Myocyte (in vitro differentiated cells): ENCODE results near the gene UCN. TPM values are rescaled to one million over a fixed set of nuclear protein-coding genes. Genes with fewer than 3 reads are reported as not detected.
A peak's percentile ranks its signal among the peaks of the same experiment; 100 is the strongest.
"Not testable (repeated sequence)": the region's sequence is repeated elsewhere in the genome, so short reads cannot be mapped to it uniquely, and the experiment has no call there.

Experiments
- DNase-seq: peaks from one replicate; pipeline ENCODE4 v3.0.0-alpha.2; 2012; ENCODE audit warnings: low read depth
- total RNA-seq: library from RNA; depleted of rRNA; stranded (reverse); fragments of >200 nt; gene quantifications from 2 replicates; pipeline ENCODE4 v1.2.3, GENCODE V29; 2014

UCN gene
- total RNA-seq, 1 donor from 2014 or later = 2.4 TPM

DNA sequence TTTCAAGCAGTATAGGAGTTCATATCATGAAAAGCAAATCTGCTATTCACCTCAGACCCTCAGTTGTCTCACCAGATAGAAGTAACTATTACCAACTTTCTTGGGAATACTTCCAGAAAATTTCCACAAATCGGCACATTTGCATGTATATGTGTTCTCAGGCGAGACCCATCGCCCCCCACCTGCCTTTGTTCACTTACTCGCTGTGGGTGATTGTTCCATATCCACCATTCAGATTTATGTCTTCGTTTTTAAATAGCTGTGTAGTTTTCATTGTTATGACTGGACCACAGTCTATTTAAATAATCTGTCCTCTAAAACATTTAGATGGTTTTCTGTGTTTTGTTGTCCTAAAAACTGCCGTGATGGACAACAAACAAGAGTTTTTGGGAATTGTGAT, 22.8 kb downstream of the UCN start:
- DNase-seq = no peak

DNA sequence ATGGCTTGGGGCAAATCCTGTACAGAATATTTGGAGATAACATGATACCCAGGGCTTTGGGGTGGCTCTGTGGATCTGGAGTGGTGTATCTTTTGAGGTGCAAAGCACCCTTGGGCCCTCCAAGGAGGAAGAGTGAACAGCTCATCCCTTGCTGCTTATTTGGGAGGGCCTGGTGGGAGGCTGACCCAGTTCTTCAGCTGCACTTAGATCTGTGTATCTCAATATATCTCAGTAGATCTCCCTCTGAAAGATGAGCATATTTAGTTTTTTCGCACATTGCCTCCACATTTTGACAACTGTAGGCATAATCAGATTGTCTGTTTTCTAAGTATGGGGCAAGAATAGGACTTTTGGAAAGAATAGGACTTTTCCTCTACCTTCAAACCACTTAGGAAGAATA, 23.2 kb downstream of the UCN start:
- DNase-seq = no peak

DNA sequence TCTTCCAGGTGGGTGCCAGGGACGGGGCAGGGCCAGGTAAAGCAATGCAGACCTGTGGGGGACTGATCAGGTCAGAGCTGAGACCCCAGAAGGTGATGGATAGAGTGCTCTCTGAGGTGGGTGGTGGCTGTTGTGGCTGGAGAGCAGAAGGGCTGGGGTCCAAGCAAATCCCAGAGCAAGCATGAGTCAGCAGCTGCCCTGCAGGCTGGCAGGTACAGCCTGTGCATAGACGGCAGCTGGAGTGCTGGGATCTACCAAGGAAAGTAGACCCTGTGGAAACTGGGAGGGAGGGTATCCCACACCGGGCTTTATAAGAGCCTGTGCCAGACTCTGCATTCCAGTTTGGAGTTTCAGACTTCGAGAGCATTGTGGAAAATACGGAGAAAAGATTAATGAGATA, 25.4 kb downstream of the UCN start:
- DNase-seq = peak; percentile 72

DNA sequence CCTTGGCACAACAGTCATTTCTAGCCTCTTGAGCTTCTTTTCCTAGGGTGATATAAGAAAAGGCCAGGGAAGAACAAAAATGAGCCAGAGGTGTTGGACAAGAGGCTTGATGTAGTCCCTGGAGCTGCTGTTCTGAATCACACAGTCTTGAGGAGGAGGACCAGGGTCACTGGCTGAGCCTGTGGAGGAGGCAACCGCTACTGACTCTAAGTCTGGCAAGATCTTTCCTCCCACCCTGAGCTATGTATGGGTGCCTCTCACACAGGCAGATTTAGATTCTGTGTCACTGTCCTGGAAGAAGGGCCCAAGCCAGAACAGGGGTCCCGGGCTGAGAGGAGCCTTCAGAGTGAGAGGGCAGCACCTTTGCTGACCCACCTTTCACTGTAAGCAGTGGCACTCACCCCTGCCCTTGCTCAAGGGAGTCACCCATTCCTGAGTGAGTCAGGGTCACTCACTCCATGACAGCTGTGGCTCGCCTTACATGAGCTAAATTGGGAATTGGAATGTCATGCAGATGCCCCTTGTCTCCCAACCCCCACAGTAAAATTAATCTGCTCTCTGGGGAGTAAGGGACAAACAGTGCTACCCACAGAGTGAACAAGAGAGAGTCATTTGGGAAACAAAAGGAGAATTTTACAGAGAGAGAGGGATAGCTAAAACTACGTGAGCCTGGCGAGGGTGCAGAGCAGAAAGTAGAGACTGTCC, 26.2 kb downstream of the UCN start, which contains the start of gene TRIM54:
TRIM54 (plus strand) TSS at position 575 of the 705 bp plus-strand sequence. CDS start 303 bp downstream, outside the sequence.
- DNase-seq = peak; percentile 97

DNA sequence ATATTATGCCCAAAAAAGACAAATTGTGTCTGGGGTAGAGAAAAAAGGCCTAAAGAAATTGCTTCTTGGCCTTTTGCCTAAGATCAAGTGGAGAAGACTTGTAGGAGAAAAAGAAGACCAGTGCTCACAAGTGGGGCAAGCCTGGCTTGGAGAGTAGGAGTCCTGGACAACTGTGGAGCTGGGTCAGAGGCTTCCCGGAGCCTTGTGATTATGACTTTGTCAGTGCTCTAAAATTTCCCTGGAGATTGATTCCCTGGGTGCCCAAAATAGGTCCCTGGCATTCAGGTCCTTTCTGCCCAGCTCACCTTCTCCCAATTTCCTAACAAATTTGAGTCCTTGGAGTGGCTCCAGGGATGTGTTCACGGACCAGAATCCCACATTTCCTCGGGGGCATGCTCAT, 26.8 kb downstream of the UCN start:
- peak; percentile 70 for DNase-seq

DNA sequence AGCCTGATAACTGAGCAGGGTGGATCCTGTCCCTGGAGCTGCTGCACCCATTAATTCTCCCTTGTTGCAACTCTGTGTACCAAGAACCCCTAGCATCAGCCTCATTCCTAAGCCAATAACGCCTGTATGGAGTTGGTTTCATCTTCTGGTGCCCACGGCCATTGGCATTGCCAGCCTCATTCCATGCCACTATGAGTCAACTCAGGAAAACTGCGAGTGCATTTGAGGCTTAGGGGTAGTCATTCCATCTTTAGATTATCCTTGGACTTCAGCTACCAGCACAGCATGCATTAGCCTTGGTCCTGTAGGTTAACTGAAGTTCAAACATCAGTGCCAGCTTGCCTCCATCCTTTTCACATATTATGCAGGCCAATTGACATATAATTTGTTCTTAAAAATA, 27.4 kb downstream of the UCN start:
- DNase-seq = peak; percentile 30

DNA sequence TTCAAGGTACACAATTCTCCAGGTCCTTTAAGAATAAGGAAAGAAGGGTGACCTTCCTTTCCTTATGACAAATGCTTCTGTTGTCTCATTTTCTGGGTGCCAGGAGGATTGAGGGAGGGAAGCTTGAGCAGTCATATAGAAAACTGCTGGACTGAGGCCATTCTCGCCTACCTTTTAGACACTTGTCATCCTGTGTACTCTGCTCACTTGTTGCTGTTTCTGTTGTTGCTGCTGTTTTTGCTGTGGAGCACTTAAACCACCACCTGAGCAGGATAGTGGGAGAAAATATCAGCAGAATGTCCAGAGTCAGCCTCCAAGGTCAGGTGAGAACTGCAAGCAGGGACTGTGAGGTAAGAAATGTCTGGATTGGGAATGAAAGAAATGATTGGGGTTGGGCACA, 30.2 kb downstream of the UCN start:
- DNase-seq = no peak

DNA sequence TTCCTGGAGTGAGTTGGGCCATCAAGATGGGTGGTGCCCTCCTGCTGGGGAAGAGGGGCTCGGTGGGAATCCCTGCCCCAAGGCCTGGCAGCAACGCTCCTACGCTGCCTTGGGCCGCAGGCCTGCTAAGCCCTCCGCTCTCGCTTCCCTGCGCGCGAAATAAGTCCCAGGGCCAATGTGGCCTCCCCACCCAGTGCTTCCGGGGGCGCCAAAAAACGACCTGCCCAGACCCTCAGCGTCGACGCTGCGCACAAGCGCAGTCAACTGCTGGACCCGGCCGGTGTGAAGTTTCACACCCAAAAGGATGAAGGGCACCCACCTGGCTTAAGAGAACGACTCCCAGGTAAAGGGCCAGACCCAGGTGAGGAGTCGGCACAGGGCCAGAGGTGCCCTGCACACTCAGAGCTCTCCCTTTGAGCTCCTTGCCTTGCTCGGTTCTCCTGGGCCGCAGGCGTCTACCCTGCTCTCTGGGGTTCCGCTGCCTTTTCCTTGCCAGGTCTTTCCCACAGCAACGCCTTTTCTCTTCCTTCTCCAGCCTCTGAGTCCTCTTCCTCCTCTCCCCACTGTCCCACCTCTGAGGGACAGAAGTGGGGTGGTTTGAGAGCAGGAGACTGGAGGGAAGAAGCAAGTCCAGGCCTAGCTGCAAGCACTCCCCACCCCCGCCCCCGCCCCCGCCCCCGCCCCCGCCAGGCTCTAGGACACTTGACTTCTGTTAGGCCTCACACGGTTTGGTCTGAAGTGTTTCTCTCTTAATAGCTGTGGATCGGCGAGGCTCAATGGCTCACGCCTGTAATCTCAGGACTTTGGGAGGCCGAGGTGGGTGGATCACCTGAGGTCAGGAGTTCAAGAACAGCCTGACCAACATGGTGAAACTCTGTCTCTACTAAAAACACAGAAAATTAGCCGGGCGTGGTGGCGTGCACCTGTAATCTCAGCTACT, 32.8 kb downstream of the UCN start, which contains the start of gene DNAJC5G:
DNAJC5G (plus strand) TSS at position 223 of the 940 bp plus-strand sequence. CDS start 1,296 bp downstream, outside the sequence.
- DNase-seq = no peak

DNA sequence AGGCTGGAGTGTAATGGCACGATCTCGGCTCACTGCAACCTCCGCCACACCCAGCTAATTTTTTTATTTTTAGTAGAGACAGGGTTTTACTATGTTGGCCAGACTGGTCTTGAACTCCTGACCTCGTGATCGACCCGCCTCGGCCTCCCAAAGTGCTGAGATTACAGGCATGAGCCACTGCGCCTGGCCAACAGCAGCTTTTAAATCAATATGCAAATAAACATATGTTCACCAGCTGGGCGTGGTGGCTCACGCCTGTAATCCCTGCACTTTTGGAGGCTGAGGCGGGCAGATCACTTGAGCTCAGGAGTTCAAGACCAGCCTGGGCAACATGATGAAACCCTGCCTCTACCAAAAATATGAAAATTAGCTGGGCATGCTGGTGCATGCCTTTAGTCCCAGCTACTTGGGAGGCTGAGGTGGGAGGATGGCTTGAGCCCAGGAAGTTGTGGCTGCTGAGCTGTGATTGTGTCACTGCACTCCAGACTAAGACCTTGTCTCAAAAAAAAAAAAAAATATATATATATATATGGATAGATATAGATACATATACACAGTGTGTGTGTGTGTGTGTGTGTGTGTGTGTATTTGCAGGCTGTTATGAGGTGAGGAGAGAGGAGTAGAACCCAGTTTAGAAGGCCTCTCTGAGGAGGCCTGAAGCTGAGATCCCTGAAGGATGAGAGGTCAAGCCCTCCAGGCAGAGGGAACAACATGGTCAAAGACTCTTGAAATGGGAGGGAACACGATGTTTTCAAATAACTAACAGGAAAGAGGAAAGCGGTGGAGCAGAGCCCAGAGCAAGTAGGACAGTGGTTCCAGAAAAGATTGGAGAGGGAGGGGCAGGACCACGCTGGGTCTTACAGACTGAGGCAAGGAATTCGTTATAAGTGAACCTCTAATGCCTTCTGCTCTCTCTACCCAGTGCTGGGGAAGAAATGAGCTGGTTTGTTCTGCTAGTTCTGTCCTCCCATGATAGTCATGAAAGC, 35.4 kb downstream of the UCN start:
- DNase-seq = not testable (repeated sequence)

DNA sequence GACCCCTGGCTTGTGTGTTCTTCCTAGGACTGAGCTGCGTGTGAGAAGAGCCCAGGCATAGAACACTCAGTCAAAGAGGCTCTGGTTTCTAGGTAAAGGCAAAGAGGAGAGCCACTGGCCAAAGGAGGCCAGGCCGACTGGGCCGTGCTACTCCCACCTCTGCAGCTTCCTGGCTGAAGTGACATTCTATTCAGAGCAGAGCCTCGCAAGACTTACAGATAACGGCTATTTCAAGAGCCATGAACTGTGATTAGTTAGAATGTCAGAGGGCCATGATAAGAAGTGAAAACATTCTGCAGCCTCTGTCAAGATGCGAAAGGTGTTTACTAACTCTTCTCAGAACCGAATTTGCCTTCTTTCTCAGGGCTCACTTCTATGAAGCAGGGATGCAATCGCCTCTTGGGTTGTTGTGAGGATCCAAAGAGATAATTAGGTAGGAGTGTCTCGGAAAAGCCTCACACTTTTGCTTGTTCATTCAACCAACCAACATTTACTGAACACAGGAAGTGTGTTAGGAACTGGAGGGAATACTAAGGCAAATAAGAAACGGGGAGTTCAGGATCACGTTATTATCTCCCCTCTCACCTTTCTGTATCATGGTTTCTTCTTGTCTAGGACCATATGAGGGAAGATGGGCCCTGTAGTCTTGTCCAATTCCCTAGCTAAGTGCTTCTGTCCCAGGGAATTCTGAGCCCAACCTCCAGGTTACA, 36.5 kb downstream of the UCN start:
- DNase-seq = no peak

DNA sequence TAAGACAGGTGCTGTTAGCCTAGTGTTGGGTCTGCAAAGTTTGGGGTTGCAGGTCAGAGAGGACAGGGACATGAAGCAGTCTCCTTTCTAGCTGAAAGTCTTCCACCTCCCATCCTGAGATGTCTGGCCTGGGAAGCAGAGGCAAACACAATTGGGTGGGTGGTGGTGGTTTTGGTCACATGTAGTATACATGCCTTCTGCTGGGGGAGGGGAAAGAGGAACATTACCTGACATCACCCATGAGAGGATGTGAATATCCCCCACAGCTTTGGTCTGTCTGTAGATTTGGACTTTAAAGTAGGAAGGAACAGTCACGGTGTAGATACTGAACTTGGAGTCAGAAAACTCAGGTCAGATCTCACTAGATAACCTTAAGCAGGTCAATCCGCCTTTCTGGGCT, 37.6 kb downstream of the UCN start:
- no peak for DNase-seq

DNA sequence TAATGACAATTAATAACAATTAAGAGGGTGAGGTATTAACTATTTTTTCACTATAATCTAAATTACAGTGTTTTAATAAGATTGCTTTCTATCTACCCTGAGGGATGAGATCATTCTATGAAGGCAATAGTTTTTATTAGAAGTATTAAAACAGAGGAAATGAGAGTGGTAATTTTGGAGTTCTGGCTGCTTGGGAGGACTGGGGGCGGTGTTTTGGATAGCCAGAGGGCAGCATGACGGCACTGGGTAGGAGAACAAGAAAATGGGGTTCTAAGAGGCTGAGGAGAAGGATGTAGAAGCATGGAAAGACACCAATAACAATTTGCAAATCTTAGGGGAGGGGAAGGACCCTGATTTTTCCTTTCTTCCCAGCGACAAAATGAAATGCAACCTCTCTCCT, 38.1 kb downstream of the UCN start:
- no peak for DNase-seq

DNA sequence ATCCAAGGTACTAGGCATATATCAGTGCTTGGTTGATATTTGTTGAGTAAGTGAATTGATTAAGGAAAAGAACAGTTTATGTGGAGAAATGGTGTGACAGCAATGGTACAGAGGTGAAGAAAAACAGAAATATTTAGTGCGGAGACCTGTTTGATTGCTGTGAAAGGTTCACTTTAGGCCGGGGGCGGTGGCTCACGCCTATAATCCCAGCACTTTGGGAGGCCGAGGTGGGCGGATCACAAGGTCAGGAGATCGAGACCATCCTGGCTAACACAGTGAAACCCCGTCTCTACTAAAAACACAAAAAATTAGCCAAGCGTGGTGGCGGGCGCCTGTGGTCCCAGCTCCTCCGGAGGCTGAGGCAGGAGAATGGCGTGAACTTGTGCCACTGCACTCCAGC, 39.9 kb downstream of the UCN start:
- DNase-seq = not testable (repeated sequence)

DNA sequence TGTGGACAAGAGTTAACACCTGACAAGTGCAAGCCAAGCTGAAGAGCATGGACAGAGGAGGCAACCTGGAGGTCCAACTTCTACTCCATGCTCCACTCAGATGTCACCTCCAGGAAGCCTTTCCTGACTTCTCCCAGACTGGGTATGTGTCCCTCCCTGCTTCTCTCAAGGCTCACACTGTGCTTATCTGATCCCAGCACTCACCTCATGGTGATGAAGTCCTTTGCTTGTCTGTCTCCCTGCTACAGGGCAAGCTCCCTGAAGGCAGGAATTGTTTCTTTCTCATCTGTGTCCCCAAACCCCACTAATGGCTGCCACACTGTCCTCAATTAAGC, 42.7 kb downstream of the UCN start:
- DNase-seq = no peak

DNA sequence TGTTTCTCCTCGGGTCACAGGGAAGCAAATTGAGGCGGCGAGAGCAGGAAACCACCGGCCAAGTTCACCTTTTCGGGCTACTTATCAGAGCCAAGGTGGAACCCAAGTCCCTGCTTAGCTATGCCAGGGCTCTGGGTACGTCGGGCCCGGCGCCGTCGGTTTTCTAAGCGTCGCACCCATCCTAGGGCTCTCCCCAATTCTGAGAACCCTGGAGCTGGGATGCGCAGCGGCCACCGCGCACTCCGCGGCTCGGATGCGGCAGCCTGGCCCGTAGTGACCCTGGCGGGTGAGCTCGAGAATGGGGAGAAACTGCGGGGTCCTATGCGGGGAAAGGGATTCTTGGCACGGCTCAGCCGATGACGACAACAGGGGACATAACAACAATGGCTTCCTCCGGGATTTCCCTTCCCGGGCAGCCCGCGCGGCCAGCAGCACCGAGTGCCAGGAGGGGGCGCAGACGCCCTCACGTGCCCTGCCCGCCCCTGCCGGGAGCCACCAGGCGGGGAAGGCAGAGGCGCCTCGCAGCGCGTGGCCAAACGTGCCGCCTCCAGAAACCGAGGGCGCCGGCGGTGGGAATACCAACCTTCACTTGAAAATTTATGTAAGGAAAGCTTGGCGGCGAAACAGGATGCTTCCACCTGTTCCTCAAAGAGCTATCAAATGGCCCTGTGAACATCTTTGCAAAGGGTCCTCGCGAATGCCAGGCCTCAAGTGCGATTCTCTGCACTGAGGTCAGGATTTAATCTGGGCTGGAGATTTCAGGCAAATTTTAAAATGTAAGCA, 43.3 kb downstream of the UCN start:
- DNase-seq = peak; percentile 72

DNA sequence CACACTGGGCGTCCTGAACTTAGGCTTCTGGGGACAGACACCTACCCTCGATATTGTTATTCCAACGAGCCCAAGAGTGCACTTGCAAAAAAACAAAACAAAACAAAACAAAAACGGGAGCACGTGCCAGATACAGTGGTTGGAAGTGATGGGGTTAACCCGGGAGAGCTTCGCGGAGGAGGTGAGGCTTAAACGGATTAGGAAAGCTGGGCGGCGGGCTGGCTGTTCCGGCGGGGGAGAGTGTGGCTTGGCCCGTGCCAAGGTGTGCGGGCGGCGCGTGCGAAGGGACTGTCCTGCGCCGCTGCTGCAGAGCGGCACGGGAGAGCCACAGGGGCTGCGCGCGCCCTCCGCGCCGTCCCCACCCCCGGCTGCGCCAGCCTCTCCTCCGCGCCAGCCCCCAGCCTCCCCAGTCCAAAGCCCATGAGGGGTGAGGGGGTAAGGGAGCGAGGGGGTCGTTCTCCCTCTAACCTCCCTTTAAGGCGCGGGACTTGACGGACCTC, 43.9 kb downstream of the UCN start:
- no peak for DNase-seq

DNA sequence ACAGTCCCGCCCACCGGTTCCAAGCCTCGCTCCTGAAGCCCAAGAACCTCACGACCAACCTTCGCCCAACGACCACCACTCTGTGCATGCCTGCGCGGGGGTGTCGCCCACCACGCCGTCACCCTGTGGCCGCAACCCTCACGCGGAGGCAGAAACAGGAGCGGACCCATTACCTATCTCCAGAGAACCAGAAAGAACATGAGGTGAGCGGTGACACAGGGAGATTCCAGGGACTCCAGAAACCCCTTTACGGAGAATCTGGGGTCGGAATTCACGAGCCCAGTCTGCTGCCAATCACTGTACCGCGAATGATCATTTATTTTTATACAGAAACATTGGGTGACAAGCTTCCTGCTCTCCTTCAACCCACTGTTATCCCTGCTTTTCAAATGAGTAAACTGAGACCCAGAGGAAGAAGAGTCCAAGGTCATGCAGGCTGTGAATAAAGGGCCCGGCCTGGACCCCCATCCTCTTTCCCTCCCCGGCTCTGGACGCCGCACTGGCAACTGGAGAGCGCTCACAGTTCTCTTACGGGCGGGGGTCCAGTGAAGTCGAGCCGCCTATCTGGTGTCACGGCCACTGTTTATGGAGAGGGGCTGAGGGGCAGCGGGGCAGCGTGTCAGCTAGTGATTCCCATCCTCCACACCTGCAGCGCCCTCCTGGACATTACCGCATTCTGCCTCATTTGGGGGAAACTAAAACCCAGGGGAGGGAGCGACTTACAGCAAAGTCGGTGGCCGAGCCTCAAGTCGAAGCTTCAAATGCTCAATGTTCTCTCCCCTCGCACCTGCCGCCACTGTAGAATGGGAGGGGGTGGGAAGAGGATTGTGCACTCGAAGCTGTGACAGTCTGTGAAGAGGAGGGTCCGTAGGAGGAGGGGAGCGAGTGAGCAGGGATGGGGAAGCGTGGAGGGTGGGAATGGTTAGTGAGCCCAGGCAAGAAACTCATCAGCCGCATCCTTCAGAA, 44.7 kb downstream of the UCN start:
- no peak for DNase-seq
